ENCODE data around the gene GALNT16.

Gene GALNT16

GRCh38 chr14:69334576-69334975 is 74.6 kb downstream of the GALNT16 start:
- no peak for ATAC-seq
- TF ChIP-seq PATZ1 (CRISPR knock-in tag; IDR thresholded peaks at IDR 0.05; ENCODE audit: borderline replicate concordance) (no peak), ZNF565 (CRISPR knock-in tag; conservative IDR thresholded peaks at IDR 0.05; ENCODE audit: low read depth) (no peak), CSRNP3 (CRISPR knock-in tag; IDR thresholded peaks at IDR 0.05) (no peak), ISL1 (CRISPR knock-in tag; IDR thresholded peaks at IDR 0.05) (no peak), ZFP3 (CRISPR knock-in tag; IDR thresholded peaks at IDR 0.05) (no peak)

GRCh38 chr14:69335371-69335771 is 75.4 kb downstream of the GALNT16 start:
- TF ChIP-seq ARNTL (CRISPR knock-in tag; IDR thresholded peaks at IDR 0.05; ENCODE audit: borderline replicate concordance, low read depth) (no peak), ESRRG (CRISPR knock-in tag; IDR thresholded peaks at IDR 0.05) (no peak), ZC3H10 (CRISPR knock-in tag; IDR thresholded peaks at IDR 0.05) (no peak), RARB (CRISPR knock-in tag; IDR thresholded peaks at IDR 0.05) (no peak), GLIS3 (CRISPR knock-in tag; IDR thresholded peaks at IDR 0.05) (no peak), CSDC2 (CRISPR knock-in tag; IDR thresholded peaks at IDR 0.05) (no peak), CREB5 (CRISPR knock-in tag; IDR thresholded peaks at IDR 0.05; ENCODE audit: low read depth) (no peak), ZNF70 (CRISPR knock-in tag; IDR thresholded peaks at IDR 0.05) (no peak), PATZ1 (CRISPR knock-in tag; IDR thresholded peaks at IDR 0.05; ENCODE audit: borderline replicate concordance) (no peak)
- no peak for ATAC-seq

- ATAC-seq, result no peak
- TF ChIP-seq ZFP30 (CRISPR knock-in tag; IDR thresholded peaks at IDR 0.05) (no peak), CSRNP3 (CRISPR knock-in tag; IDR thresholded peaks at IDR 0.05) (no peak), ZNF8 (CRISPR knock-in tag; IDR thresholded peaks at IDR 0.05) (no peak), PATZ1 (CRISPR knock-in tag; IDR thresholded peaks at IDR 0.05; ENCODE audit: borderline replicate concordance) (no peak), ZNF70 (CRISPR knock-in tag; IDR thresholded peaks at IDR 0.05) (no peak), TSHZ2 (CRISPR knock-in tag; IDR thresholded peaks at IDR 0.05) (no peak), CSDC2 (CRISPR knock-in tag; IDR thresholded peaks at IDR 0.05) (no peak), OSR1 (CRISPR knock-in tag; IDR thresholded peaks at IDR 0.05) (no peak), TCF4 (CRISPR knock-in tag; IDR thresholded peaks at IDR 0.05; ENCODE audit: borderline replicate concordance) (no peak), RARB (CRISPR knock-in tag; IDR thresholded peaks at IDR 0.05) (no peak)
Measured at GRCh38 chr14:69337984-69338383, 78.0 kb downstream of the GALNT16 start.

Data from SK-N-SH treated with all-trans-retinoic acid at 6 μM for 48 hours (cell line).